Hippocampal formation (tissue), 2 donors: ENCODE data around the gene EDEM1.

Source experiments
- DNase-seq, 2 donors: peaks; one replicate each; lab custom pipeline; 2025; lab: John Stamatoyannopoulos, UW

Gene EDEM1

DNA sequence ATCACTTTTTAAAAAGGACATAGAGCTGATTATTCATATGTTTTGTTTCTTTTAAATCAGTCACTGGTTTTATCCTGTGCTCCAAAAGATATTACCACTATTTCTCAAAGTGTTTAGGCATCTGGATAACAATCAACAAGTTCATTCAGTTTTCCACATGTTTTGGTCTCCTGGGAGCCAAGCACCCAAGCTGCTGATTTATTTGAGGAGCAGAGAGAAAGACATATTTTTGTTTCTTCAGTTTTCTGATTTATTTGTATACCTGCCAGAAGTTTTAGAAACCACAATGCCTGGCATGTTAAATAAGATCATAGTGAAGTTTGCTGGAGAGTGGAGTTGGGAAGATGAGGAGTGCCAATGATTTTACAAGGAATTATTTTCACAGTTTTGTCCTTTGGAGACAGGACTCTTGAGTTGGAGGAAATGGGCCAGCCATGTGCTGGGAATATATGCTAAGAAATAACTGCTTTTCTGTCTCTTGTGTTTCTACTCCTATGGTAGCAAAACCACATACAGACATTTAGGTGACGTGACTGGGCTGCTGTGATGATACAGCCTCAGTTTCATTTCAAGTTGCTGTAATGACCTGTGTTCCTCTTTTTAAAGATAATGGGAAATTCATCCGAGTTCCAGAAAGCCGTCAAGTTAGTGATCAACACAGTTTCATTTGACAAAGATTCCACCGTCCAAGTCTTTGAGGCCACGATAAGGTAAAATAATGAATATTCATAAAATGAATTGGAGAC lies 11.7 kb downstream of the EDEM1 start:
- DNase-seq, result no peak

DNA sequence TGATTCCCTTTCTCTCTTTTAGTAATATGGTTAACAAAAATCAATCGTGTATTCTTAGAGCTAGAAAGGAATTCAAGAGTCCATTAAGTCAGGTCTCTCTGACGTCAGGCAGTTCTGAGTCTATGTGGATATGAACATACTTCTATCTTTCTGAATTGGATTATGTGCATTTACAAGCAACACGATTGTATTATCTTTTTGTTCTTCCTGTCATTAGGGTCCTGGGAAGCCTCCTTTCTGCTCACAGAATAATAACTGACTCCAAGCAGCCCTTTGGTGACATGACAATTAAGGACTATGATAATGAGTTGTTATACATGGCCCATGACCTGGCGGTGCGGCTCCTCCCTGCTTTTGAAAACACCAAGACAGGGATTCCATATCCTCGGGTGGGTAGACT lies 14.0 kb downstream of the EDEM1 start:
- DNase-seq, result no peak

DNA sequence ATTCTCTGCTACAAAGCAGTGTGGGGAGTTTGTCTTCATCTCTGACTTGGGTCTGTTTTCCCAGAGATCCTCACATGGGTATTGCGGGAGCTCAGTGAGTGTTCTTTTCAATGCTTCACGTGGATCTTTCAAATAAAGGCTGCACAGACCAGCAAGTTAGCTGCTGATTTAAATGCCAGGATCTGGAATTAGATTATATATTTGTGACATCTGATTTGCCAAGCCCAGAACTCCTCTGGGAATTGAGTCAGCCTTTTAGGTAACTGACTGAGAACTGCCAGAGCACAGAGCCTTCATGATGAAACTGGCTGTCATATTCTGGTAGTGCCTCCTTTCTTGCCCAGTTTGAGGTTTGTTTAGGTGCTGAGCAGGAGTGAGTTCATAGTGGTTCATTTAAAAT lies 14.7 kb downstream of the EDEM1 start:
- DNase-seq, result no peak

DNA sequence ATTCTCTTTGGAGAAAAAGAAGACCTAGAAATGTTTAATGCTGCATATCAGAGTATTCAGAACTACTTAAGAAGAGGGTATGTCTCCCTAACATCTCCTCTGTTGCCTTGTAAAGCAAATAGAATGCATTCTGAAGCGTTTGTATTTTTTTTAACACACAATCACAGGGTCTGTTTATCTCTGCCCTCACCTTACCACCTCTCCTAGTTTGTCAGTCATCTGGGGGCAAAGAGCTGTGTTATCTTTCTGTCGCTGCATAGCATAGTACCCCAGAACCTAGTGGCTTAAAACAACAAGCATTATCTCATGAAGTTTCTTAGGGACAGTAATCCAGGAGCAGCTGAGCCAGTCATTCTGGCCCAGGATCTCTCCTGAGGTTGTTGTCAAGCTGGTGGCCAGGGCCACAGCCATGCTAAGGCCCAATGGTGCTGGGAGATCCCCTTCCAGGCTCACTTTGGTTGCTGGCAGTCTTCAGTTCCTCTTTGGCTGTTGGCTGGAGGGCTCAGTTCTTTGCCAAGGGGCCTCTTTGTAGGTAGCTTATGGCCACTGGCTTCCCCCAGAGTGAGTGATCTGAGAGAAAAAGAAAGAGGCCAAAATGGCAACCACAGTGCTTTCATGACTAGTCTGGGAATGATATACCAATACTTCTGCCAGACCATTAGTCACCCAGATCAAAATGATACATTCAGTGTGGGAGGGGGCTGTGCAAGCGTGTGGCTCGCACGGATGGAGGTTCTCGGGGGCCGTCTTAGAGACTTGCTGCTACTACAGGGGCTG lies 17.8 kb downstream of the EDEM1 start:
- no peak for DNase-seq

DNA sequence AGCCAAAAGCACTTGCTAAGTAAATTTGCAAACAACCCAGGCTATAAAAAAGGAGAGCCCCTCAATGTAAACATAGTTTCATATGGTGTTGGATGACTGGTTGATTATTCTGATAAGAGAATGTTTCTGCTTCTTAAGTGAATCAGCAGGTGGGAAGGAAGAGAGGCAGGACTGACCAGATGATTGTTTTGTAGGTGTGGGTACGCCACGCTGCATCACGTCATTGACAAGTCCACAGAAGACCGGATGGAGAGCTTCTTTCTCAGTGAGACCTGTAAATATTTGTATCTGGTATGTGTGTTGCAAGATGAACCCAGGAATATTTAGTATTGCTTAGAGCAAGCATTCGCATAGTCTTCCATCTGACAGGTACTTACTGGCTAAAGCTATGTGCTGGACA lies 23.4 kb downstream of the EDEM1 start:
- DNase-seq, result no peak

DNA sequence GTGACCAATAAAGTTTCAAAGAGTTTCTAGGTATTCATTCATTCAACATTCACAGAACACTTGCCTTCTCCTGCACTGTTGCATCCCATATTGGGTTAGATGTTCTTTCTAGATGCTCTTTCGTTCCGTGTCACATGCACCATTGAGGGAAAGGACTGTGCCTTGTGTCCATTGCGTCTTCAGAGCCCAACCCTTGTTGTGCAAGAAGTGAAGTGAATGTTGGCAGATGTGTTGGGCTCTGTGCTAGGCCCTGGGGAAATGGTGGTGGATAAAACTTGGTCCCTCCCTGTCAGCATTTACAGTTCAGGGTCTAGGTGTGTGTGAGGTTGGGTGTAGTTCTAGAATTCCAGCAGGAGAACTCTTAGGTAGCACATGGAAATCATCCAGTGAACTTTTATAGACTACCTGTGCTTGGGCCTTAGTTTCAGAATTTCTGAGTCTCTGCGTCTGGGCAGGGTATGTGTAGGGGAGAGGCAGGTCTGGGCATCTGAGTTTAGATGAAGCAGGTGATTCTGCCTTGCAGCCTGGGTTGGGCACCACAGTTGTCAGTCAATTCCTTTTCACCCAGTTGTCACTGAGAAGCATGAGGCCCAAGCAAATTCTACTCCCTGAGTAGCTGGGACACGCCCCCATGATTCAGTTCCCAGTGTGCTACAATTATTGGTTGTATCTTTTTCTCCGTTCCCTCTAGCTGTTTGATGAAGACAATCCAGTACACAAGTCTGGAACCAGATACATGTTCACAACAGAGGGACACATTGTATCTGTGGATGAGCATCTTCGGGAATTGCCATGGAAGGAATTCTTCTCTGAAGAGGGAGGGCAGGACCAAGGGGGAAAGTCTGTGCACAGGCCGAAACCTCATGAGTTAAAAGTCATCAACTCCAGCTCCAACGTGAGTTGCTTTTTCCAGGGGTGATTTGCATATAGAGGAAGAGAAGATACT lies 25.4 kb downstream of the EDEM1 start:
- no peak for DNase-seq

DNA sequence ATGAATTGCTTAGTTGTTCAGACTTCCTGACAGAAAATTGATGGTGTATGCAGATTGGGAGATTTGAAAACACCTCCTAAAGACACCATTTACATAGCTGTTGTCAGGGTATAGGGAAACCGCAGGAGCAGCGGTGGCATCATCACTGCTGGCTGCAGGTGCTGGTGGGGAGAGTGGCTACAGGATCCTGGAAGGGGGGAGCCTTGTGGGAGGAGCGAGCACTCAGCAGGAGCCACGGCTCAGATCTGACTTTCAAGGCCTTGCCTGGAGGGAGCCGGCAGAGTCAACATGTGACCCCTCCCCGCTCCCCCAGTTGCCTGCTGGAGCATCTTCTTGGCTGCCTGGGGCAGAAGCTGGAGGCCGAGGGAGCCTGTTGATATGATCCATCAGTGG lies 26.1 kb downstream of the EDEM1 start:
- DNase-seq, result no peak

DNA sequence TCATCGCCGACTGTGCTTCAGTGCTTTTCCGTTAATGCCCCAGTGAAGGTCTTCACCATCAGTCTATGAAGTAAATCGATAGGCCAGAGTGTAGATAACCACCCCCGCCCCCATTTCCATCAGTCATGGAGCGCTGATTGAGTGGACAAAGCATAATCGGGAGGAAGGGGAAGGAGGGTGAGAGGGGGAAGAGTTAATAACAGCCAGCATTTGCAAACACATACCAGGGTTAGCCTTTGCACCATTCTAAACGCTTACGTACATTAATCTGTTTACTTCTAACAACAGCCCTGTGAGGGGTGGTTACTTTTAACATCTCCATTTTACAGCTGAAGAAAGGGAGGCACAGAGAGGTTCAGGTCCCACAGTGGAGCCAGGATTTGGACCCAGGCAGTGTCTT lies 26.8 kb downstream of the EDEM1 start:
- no peak for DNase-seq

DNA sequence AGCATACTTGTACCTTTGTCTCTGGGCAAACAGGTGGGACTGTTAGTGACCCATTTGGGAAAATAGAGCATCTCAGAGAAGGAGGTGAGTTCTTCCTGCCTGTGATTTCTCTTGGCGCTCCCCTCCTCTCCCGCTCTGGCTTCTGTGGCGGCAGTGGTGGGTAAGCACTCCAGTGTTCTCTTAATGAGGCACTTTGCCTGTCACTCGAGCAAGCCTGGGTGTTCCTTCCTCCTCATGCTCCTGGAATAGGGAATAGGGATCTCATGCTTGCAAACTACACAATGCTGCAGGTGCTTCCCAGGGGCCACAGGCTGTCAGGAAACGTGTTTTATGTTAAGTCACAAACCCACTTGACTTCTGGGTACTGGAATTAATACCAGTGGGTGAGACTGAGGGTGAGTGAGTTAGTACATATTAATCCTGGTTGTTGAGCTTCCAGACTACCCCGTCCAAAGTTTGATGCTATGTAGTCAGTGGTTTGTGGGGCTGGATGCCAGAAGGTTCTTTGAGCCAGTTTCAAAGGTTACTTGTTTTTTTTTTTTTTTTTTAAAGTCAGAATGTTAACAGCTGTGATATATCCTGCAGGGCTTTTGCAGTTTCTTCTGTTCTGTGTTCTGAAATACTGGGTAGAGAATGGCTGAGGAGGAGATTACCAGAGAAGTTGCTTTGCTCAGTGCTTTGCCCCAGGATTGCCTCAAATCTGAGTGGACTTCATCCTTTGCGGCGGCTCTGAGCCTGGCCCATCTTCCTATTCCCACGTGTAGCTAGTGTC lies 30.5 kb downstream of the EDEM1 start:
- no peak for DNase-seq

DNA sequence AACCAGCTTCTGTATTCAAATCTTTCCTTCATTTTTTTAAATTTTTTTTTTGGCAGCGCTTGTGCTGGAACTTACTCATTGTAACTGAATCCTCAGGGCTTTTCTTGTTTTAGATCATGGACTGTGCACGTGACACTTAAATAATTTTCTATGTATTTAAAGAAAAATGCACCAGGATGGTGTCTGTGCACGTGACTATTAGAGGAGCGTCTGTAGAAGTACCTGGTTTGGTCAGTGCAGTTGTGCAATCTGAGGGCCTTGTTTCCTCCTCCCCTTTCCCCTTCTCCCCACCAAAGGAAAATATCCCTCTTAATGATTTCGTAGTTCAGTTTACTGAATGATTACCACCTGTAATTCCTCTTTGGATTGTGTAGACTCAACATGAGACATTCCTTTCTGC lies 31.3 kb downstream of the EDEM1 start:
- DNase-seq, result no peak

DNA sequence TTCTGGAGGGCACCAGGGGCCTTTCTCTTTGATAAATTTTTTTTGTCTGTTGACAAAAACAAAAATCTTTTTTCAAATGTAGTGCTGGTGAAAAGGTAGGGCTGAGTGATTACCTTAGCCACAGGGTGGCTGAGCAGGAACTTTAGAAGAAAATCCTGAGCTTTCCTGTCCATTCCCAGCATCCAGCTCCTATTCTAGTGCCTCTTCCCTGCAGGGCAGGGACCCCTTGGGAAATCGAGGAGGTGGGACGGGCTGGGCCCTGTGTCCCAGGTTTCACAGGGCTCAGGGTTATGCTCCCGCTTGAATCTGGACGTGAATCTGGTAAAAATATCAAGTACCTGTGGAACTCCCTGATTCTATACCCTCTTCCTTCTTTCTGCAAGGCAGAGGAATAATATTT lies 31.7 kb downstream of the EDEM1 start:
- DNase-seq, result no peak

DNA sequence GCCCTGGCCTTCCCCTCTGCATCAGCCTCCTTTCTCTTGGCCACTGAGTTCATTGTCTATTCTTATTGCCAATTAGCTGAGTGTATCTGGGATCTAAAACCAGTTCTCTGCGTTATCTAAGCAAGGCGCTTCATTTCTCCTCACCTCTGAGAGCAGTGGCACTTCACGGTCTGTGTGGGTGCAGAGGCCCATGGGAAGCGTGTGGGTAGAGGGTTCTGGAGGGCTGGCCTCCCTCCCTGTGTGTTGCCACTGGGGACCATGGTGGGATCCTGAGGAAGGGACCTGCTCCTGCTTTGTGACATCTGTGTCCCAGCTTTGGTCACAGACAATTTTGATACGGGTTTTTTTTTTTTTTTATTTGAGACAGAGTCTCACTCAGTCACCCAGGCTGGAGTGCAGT lies 32.7 kb downstream of the EDEM1 start:
- no peak for DNase-seq

DNA sequence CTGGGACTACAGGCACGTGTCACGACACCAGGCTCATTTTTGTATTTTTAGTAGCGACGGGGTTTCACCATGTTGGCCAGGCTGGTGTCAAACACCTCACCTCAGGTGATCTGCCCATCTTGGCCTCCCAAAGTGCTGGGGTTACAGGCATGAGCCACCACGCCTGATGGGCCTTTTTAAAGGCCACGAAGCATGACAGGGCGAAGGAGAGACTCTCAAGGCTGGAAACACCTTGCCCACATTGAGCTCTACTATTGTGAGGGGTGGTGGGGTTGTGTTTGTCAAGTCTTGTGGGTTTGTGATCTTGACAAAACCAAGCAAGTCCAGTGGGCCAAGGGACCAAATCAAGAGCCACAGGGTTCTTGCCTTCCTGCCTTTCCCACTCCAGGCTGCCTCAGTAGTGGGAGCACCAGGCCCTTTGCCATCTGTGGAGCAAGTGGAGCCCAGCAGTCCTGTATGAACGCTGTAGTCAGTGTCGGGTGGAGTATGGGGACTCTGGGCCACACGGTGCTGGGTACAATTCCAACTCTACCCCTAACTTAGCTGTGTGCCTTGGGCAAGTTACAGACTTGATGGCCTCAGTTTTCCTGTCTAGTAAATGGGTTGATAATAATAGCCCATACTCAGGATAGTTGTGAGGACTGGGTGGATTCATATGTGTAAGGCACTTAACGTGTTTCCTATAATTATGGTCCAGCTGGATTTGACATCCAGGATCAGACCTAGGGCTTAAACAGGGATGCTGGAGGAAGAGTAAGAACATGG lies 33.3 kb downstream of the EDEM1 start:
- no peak for DNase-seq

DNA sequence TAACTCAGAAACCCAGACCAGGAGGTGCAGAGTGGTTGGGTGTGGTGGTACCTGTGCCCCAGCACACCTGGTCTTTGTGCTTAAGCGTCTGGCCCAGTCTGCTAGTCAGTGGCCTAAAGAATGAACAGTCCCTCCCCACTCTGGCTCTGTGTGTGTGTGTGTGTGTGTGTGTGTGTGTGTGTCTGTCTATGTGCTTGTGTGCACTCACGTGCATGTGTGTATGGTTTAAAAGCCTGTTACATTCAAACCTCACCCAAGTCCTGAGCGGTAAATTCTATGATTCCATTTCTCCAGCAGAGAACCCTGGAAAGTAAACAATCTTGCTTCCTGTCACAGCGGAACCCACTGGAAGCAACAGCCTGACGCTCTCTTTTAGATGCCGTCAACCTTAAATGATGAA lies 34.2 kb downstream of the EDEM1 start:
- no peak for DNase-seq

DNA sequence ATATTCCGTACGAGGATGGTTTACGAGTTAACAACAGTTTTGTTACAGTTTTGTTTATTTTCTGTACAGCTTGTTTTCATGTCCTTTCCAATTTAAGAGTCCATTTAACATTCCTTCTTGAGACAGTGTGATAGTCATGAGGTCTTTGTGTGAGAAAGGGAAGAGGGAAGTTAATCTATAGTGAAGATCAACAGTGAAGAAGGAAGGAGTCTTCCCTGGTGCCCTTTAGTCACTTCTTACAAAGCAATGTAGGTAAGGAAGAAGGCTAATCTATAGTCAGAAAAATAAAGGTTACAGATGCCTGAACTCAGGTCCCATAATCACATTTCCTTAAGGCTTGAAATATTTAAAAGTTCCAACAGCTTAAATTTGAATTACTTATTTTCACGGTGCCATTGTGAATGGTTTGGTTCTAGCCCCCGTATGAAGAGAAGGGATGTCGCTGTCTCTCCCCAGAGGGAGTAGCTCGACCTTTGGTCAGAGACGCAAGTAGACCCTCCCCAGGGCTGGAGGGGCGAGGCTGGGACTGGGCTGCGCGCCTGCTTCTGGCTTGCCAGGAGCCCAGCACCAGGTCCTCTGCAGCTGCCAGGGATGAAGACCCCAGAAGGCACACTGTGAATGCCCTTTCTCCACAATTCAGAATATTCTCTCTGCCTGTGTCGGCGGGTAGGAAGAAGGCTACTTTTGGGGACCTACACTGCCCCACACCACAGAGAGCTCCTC lies 34.9 kb downstream of the EDEM1 start:
- no peak for DNase-seq

DNA sequence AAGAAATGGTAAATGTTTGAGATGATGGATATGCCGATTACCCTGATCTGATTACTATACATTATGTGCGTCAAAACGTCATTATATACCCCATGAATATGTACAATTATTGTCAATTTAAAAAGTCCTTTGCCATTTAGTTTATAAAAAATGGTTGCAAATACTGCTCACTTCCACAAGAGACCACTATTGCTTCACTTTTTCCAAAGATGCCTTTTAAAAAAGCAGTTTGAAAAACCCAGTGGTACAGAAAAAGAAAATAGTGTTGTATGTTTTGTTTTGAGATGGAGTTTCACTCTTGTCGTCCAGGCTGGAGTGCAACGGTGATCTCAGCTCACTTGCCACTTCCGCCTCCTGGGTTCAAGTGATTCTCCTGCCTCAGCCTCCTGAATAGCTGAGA lies 39.3 kb downstream of the EDEM1 start:
- peak in 1 of 2 donors; percentile 61 for DNase-seq

DNA sequence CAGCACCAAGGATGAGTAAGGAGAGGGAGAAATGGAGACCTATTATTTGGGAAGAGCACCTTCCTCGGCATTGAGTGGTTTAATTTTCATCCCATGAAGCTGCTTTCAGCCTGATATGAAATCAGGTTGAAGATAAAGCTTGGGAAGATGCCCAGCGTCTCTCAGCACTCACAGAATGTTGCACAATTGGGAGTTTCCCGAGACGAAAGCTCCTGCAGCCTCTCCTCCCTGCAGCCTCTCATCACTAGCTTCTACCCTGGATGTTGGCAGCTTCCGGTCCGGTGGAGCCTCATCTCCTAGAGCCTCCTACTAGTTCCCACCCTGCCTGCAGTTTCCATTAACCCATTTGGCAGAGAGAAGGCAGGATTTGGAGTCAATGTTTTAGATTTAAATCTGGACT lies 40.3 kb downstream of the EDEM1 start:
- no peak for DNase-seq

DNA sequence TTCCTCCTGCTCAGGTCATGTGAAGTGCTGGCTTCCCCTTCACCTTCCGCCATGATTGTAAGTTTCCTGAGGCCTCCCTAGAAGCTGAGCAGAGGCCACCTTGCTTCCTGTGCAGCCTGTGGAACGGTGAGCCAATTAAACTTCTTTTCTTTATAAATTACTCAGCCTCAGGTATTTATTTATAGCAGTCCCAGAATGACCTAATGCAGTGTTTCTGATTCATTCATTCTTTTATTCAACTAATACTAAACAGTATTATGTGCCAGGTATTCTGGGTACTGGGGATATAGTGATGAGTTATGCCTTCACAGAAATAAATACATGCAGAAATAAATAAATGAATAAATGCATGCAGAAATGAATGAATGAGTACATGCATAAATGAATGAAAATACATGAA lies 41.9 kb downstream of the EDEM1 start:
- no peak for DNase-seq

DNA sequence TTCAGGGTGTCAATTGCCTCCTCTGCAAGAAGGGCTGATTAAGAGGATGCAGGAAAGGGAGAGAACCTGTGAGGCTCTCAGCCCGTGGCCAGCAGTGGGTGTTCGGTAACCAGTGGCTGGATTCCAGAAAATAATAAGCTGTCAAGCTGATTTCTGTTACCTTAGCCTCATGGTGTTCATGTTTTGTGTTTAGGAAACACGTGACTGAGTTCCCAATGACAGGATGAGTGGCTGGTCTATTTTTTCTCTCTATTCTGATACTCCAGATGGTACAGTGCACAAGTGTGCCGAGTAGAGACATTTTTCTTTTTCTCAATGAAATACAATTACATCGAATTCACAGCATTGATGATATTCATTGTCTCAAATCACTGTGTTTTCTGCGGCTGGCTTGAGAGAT lies 43.6 kb downstream of the EDEM1 start:
- DNase-seq, result no peak

DNA sequence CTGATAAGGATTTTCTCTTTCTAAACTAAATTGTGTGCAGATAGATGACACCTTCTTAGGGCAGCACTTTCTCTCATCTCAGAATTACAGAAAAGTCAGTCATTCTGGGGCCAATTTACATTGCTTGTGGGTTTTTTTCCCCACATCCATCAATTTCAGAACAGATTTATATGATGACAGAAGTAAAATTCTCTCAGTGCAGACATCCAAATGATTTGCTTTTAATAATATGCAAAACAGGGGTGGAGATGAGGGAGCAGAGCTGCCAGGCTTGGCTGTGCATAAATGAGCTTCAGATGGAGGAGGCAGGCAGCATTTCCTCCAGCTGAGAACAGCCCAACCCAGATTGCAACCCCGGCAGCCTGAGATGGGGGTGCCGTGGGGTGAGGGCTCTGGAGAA lies 44.0 kb downstream of the EDEM1 start:
- DNase-seq, result no peak
